NCI-H446 (cell line): ENCODE data around the gene P3R3URF.

Source experiments
- DNase-seq, 2 experiments: peaks; one replicate each; lab custom pipeline; 2025; lab: John Stamatoyannopoulos, UW

P3R3URF gene

DNA sequence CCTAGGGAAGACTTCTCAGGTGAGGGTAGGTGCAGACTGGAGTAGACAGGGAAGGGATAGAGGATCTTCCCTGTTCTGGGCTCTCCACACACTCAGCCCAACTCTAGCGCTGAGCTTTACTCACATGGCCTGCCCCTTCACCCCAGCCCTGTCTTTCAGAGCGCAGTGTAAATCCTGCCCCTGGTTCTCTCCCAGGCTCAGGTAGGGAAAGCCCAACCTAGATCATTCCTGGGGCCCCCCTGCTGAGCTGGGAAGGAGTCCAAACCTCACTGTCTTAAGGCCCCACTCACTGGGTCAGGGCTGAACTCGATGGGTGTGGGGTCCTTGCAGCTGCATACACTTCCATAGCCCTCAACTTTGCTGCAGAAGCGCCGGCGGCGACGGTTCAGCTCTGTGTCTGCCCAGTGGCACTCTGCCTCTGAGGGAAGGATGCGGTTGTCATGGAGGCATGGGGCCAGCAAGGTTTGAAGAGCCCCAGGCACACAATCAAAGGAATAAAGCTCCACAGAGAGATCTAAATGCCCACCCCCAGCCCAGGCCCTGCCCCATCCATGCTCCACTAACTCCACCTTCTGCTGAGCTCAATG is 17.8 kb upstream of the P3R3URF start:
- DNase-seq, result no peak

- DNase-seq, result no peak
Observed at GRCh38 chr1:46193285-46193684, 17.0 kb upstream of the P3R3URF start.

GRCh38 chr1:46192171-46192570 is 15.9 kb upstream of the P3R3URF start:
- no peak for DNase-seq

DNA sequence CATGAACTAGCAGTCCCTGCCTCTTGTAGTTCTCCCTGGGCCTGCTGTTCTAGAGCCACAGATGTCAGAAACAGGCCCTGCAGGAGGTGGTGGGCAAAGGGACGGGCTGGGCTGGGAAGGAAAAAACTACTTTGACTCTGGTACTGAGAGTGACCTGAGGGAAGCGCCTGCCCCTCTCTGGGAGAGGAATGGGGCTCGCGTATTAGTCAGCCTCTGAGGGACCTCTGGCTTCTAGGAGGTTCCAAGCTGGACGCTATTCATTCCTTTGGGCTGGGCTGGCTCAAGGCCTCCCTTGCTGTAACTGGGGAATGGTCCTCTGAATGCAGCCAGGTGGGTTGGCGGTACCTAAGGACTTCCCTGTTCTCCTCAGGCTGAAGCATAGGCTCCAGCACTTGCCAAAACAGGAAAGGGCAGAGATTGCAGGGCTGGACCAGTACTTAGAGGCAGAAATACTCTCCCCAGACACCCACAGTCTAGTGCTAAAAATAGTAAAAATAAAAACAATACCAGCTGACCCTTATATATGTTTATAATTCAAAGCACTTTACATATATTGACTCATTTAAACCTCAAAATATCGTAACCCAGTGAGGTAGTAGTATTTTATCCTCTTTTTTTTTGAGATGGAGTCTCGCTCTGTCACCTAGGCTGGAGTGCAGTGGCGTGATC is 14.9 kb upstream of the P3R3URF start:
- no peak for DNase-seq

DNA sequence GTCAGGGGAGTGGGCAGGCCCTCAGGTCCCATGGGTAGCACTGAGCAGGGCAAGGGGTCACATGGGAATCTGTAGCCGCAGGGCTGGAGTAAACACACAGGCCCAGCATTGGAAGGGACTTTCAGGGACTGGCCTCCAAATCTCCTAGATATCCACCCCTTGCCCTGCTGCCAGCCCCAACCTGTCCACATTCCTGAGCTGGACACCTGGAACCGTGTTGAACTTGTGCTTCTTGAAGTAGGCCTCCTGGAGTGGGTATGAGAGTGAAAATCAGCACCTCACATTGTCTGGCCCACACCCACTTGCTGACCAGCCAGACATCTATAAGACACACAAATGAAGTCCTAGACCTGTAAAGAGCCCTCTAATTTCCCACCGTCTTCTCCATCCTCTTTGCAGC is 14.3 kb upstream of the P3R3URF start:
- no peak for DNase-seq

DNA sequence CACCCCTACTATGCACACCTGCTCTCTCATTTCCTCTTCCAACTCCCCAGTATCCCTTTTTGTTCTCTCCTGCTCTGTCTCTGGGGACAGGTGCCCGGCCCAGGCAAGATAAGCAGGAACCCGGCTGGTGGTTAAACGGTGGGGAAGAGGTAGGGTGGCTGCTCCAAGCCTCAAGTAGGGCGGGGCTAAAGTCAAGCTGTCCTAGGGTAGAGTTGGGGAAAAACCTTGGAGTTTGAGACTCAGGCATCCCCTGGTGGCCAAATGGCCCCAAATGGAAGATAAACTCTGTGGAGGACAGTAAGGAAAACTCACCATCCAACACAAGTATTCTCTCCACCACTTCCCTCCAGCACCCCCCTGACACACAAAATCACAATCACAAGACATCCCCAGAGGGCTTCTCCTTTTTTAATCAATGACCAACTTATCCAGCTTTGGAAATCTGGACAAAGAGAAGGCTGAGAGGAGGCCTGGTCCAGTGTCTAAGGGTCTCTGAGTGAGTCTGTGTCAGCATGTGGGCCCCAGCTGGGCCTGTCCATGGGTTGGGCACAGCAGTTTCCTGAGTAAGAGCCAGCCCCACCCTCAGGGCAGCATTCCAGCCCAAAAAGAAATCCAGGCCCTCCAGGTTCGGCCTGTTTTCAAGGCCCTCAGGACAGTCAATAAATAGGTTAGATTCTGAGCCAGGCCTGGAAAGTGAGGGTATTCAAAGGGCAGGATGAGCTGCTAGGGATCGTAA is 12.2 kb upstream of the P3R3URF start:
- no peak for DNase-seq

- no peak for DNase-seq
Observed at GRCh38 chr1:46187106-46187869, 11.0 kb upstream of the P3R3URF start.

DNA sequence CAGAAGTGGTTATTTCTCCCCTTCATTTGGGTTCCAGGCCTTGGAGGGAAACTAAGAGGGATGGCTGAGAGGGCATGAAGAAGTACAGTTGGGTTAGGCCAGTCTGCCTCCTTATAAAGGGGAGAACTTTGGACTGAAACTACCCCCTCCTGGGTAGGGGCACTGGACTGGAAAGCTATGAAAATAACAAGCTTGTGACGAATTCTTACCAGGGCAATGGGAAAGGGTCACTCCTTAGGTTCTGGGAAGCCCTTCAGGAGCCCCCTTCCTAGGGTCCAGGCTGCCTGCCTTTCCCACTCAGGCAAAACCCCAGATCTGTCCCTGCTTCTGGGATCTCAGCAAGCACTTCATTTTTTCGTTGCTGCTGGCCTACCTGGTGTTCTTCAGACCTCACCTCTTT is 9.8 kb upstream of the P3R3URF start:
- no peak for DNase-seq

GRCh38 chr1:46184920-46185658 is 8.8 kb upstream of the P3R3URF start:
- DNase-seq, result no peak

DNA sequence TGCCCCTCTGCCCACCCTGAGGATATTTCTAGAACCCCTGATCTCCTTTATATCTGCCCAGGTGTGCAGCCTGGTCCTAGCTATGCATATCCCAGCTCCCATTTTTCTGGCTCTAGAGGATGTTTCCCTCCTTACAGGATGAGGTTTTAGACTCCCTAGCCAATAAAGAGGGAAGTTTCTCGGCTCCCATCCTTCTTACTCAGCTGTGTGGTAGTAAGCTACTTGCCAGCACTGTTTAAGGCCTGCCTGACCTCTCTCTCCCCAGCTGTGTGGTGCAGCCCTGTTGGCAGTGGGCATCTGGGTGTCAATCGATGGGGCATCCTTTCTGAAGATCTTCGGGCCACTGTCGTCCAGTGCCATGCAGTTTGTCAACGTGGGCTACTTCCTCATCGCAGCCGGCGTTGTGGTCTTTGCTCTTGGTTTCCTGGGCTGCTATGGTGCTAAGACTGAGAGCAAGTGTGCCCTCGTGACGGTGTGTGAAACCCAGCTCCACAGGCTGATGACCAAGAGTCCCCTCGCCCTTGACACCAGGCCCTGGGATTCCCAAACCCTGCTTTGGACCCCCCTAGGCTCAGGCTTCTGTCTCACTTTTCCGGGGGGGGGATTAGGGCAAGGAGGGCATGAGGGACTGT is 7.8 kb upstream of the P3R3URF start:
- DNase-seq, result no peak

DNA sequence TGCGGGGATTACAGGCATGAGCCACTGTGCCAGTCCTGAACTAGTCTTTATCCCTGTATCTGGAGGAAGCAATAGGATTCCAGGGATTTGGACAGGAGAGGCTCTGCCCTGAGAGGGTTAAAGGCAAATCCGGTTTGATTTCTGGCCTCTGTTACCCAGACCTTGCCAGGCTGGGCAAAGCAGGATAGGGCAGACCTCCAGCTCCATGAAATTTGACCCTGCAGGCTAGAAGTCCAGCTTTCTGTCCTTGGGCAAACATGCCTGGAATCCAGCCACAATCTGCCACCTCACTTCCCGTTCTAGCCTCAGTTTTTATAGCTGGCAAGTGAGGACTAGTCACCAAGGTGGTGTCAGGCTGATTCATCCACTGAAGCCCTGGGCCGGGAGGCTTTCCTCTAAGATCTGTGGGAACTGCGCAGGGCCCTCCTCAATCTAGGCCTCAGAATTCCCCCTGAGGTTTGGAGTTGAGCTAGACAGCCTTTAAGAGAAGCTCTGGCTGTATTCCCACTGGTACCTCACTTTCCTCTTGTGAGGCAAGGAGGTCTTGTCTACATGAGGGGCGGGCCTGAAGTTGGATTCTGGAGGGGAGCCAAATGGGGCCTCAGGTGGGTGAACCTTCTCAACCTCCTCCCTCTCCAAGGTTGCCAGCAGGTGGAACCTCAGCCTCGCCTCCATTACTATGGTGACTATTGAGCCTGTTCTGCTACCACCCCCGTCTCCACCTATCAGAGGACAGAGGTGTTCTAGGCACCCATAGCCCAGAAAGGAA is 7.0 kb upstream of the P3R3URF start:
- DNase-seq, result peak; percentile 53 to 91

GRCh38 chr1:46181343-46182260 is 5.3 kb upstream of the P3R3URF start:
- DNase-seq, result peak in 1 of 2 experiments; percentile 34

GRCh38 chr1:46180082-46180616 is 3.9 kb upstream of the P3R3URF start:
- peak in 1 of 2 experiments; percentile 54 for DNase-seq

DNA sequence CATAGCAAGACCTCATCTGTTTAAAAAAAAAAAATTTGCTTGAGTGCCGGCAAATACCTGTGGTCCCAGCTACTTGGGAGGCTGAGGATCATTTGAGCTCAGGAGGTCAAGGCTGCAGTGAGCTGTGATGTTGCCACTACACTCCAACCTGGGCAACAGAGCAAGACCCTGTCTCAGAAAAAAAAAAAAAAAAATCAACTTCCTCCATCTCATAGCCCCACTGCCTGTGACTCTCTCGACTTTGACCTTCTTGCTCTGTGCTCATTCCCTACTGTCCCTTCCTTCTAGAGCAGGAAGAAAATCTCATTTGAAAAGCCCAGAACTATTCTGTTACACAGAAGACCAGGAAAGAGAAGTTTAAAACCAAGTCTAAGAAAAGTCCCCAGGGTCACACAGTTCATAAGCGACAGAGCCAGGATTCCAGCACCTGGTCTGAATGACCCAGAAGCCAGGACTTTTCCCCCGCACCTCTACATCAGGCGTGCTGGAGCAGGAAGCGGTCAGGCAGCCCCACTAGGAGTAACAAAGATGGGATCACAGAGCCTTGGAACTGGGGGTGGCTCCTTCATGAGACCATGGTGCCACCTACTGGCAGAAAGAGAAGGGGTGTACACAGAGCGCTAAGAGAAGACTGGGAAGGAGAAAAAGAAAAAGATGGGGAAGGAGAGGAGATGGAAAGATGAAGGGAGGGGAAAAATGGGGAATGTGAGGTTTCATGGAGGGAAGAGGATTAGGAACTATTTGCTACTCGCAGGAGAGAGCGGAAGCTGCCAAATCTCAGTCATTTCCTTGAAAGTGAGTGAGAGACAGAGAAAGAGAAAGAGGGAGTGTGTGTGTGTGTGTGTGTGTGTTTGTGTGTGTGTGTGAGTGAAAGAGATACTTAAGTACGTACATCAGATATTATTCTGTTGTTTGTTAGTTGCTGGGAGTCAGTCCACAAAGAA is 3.1 kb upstream of the P3R3URF start:
- peak; percentile 83 to 94 for DNase-seq

- DNase-seq, result no peak
Observed at GRCh38 chr1:46175243-46175642, 1.0 kb downstream of the P3R3URF start.

- no peak for DNase-seq
Observed at GRCh38 chr1:46174448-46175231, 1.6 kb downstream of the P3R3URF start, which contains the start of gene TSPAN1. Gene TSPAN1, plus strand, starts transcription at chr1:46175087. Its CDS starts 6,021 bp downstream, at chr1:46181108.

- peak in 1 of 2 experiments; percentile 43 for DNase-seq
Observed at GRCh38 chr1:46173361-46173856, 2.9 kb downstream of the P3R3URF start.
